Pancreas (tissue), 10 donors: ENCODE measurements around the gene KLF7. TPM values are rescaled to one million over a fixed set of nuclear protein-coding genes. Genes with fewer than 3 reads are reported as not detected.

Experiments used
- ATAC-seq, 4 donors: fragments of 200-7000 bp; cut with Tn5 transposase; one replicate each; pipeline versions ENCODE4 v1.8.0 to v1.9.1; 2020; ENCODE audit warnings: mild to moderate bottlenecking in 4 of 4, moderate library complexity in 4 of 4
- DNase-seq, 6 donors: peaks; one replicate each; pipeline ENCODE4 v3.0.0-alpha.2; 2020
- FAIRE-seq: peaks from 2 replicates; lab custom pipeline; 2012; peaks lifted over from hg19 to GRCh38; lab: Jason Lieb, UNC
- H3K27ac ChIP-seq, 4 donors: fragments of 200-600 bp; sonication (generic); 1 replicate in 3 of 4; 2 replicates in 1 of 4; pipeline versions ENCODE4 v1.5.0 to v1.8.0; 2020
- H3K27me3 ChIP-seq, 4 donors: fragments of 200-600 bp; one replicate each; pipeline ENCODE4 v1.8.0; 2021
- H3K36me3 ChIP-seq, 3 donors: fragments of 200-600 bp; sonication (generic) in 1 of 3; one replicate each; pipeline versions ENCODE4 v1.5.0 to v1.8.0; 2020 to 2021
- H3K4me1 ChIP-seq, 3 donors: fragments of 200-600 bp; one replicate each; pipeline ENCODE4 v1.8.0; 2021
- H3K4me3 ChIP-seq, 4 donors: fragments of 200-600 bp; sonication (generic) in 2 of 4; one replicate each; pipeline versions ENCODE4 v1.5.0 to v1.8.0; 2020 to 2021
- H3K9me3 ChIP-seq, 4 donors: fragments of 200-600 bp; one replicate each; pipeline ENCODE4 v1.8.0; 2021
- CTCF ChIP-seq, 4 donors: fragments of 200-600 bp; sonication (generic) in 3 of 4; IDR thresholded peaks; one replicate each; pipeline versions ENCODE4 v1.5.0 to v1.8.0; 2021; ENCODE audit warnings: antibody characterized with exemption in 4 of 4
- WGBS, 2 donors: extraction: QIAGEN DNeasy Blood & Tissue Kit; methylation state at CpG; one replicate each; pipeline ENCODE4 v1.1.7; 2013; 5-methylcytosine and 5-hydroxymethylcytosine counted together
- intact Hi-C, 3 donors: fragments of 100-400 bp; cut with DNase I; formaldehyde crosslinking; loops; one replicate each; pipeline versions ENCODE4 v1.11.1 to v1.14.2; 2022
- polyA plus RNA-seq, 2 donors: library from polyadenylated mRNA; stranded (reverse); fragments of 200-250 nt; gene quantifications; one replicate each; pipeline ENCODE4 v1.2.3, GENCODE V29; 2013
- total RNA-seq, 6 donors: library from RNA; stranded (reverse); fragmentation: NEBNext Ultra II Directional in 4 of 6; extraction: Animal tissue kit (Norgen Biotek cat#: 25700) in 4 of 6; gene quantifications; one replicate each; pipeline versions ENCODE4 v1.2.1 to v1.2.4, GENCODE V29; 2021 to 2023
- donor health status: healthy with polysubstance abuse.
- donor health status: DM: no; HTN: no; CAD: no; lungs with moderate emphysema.
- donor health status: DM: no; HTN: no; CAD: no.
- donor health status: control.
- donor health status: control.
- donor health status: Bipolar disorder and iron deficiency.
- donor health status: DM: yes; HTN: yes; CAD: no.
- donor health status: DM: no; HTN: no; CAD: no.
- donor health status: DM: no; HTN: no; CAD: no.
- donor health status: DM: yes; HTN: yes; CAD: no.

KLF7 gene
- total and polyA plus RNA-seq, 8 donors, result 2.4 to 15.0 (median 5.6) TPM

- Histone ChIP-seq H3K36me3 (no peaks in the 10 kb centered on the region), H3K9me3 (no peaks in the 10 kb centered on the region), H3K27me3 (no peaks in the 10 kb centered on the region), H3K4me1 (peaks cover 0 to 17% (median 8%) of the 10 kb centered on the region in 3 donors), H3K4me3 (no peak overlapping the region), H3K27ac (peak overlapping the region in 1 of 4 donors; percentile 3)
- 76 to 79% methylated on average over 7 of the region's 7 CpGs for WGBS, 2 donors
- FAIRE-seq, result no peak
- no peak for TF ChIP-seq CTCF (IDR thresholded peaks at IDR 0.05)
- intact Hi-C loops, result no loop called here
- ATAC-seq, result no peak
- DNase-seq, result no peak
Measured at GRCh38 chr2:207161247-207162123, 4.3 kb downstream of the KLF7 start.

GRCh38 chr2:207160115-207160514 lies 5.6 kb downstream of the KLF7 start:
- FAIRE-seq (no peak), ATAC-seq (no peak), DNase-seq (no peak)
- Histone ChIP-seq H3K27ac (no peak overlapping the region), H3K9me3 (no peaks in the 10 kb centered on the region), H3K4me1 (peaks cover 0 to 20% (median 8%) of the 10 kb centered on the region in 3 donors), H3K4me3 (no peak overlapping the region), H3K36me3 (no peaks in the 10 kb centered on the region), H3K27me3 (no peaks in the 10 kb centered on the region)
- intact Hi-C loops, result no loop called here
- 50 to 53% methylated on average over 7 of the region's 7 CpGs for WGBS, 2 donors
- TF ChIP-seq CTCF (IDR thresholded peaks at IDR 0.05), result no peak

GRCh38 chr2:207159002-207159401 lies 6.7 kb downstream of the KLF7 start:
- intact Hi-C loops, result no loop called here
- DNase-seq, result no peak
- Histone ChIP-seq H3K4me1 (peaks cover 0 to 20% (median 8%) of the 10 kb centered on the region in 3 donors), H3K36me3 (no peaks in the 10 kb centered on the region), H3K4me3 (no peak overlapping the region), H3K27me3 (no peaks in the 10 kb centered on the region), H3K27ac (no peak overlapping the region), H3K9me3 (no peaks in the 10 kb centered on the region)
- no peak for FAIRE-seq
- ATAC-seq, result no peak
- no peak for TF ChIP-seq CTCF (IDR thresholded peaks at IDR 0.05)
- WGBS, 2 donors, result 84 to 91% methylated on average over 4 of the region's 4 CpGs

- H3K4me3 ChIP-seq, result no peak overlapping the region
- no peak for FAIRE-seq
- no peak overlapping the region for H3K27ac ChIP-seq
- peaks cover 0 to 15% (median 4%) of the 10 kb centered on the region in 3 donors for H3K4me1 ChIP-seq
- 85 to 91% methylated on average over 3 of the region's 3 CpGs for WGBS, 2 donors
- peak in 1 of 4 donors; percentile 47 for ATAC-seq
- no peaks in the 10 kb centered on the region for H3K27me3 ChIP-seq
- H3K36me3 ChIP-seq, result no peaks in the 10 kb centered on the region
- DNase-seq, result no peak
- intact Hi-C loops, result no loop called here
- H3K9me3 ChIP-seq, result no peaks in the 10 kb centered on the region
- TF ChIP-seq CTCF (IDR thresholded peaks at IDR 0.05), result no peak
Measured at GRCh38 chr2:207157731-207158130, 8.0 kb downstream of the KLF7 start.

- ATAC-seq (no peak), DNase-seq (no peak), FAIRE-seq (no peak)
- Histone ChIP-seq H3K27ac (no peak overlapping the region), H3K9me3 (no peaks in the 10 kb centered on the region), H3K36me3 (no peaks in the 10 kb centered on the region), H3K27me3 (no peaks in the 10 kb centered on the region), H3K4me3 (no peak overlapping the region), H3K4me1 (peaks cover 0 to 9% (median 4%) of the 10 kb centered on the region in 3 donors)
- WGBS, 2 donors, result 79% methylated on average over 1 of the region's 1 CpG
- intact Hi-C loops, result no loop called here
- no peak for TF ChIP-seq CTCF (IDR thresholded peaks at IDR 0.05)
Measured at GRCh38 chr2:207157162-207157481, 8.6 kb downstream of the KLF7 start.
